Mucosa of descending colon (tissue), 3 donors: ENCODE measurements around the gene SAP30. TPM values are rescaled to one million over a fixed set of nuclear protein-coding genes. Genes with fewer than 3 reads are reported as not detected.

Experiments used
- ATAC-seq: fragments of 200-7000 bp; cut with Tn5 transposase; one replicate; pipeline ENCODE4 v1.9.1; 2020; ENCODE audit warnings: mild to moderate bottlenecking, moderate library complexity
- DNase-seq, 3 donors: peaks; one replicate each; pipeline ENCODE4 v3.0.0-alpha.2; 2020
- H3K36me3 ChIP-seq: fragments of 200-600 bp; one replicate; pipeline ENCODE4 v1.8.0; 2021; ENCODE audit warnings: low read depth, mild to moderate bottlenecking
- H3K4me1 ChIP-seq: fragments of 200-600 bp; one replicate; pipeline ENCODE4 v1.8.0; 2021; ENCODE audit warnings: low read depth, mild to moderate bottlenecking
- H3K4me3 ChIP-seq: fragments of 200-600 bp; one replicate; pipeline ENCODE4 v1.8.0; 2021; ENCODE audit warnings: mild to moderate bottlenecking
- H3K9me3 ChIP-seq: fragments of 200-600 bp; one replicate; pipeline ENCODE4 v1.8.0; 2021; ENCODE audit warnings: mild to moderate bottlenecking
- intact Hi-C, 2 donors: fragments of 100-400 bp; cut with DNase I in 1 of 2; cut with micrococcal nuclease in 1 of 2; formaldehyde crosslinking; loops; one replicate each; pipeline versions ENCODE4 v1.11.0 to v1.11.1; 2022; cut with DNase I, micrococcal nuclease
- total RNA-seq, 3 donors: library from RNA; stranded (reverse); fragmentation: NEBNext Ultra II Directional in 2 of 3; extraction: Animal tissue kit (Norgen Biotek cat#: 25700) in 2 of 3; gene quantifications; one replicate each; pipeline versions ENCODE4 v1.2.1 to v1.2.4, GENCODE V29; 2021 to 2023
- TF ChIP-seq, protein P1 (sequence below): fragments of 200-600 bp; IDR thresholded peaks from one replicate; pipeline ENCODE4 v1.8.0; 2022; ENCODE audit warnings: antibody characterized with exemption, mild to moderate bottlenecking
- donor health status: DM: no; HTN: no; CAD: no; lungs with moderate emphysema.
- donor health status: DM: no; HTN: no; CAD: no.
- donor health status: DM: no; HTN: yes; CAD: no.

The SAP30 gene
- total RNA-seq, 3 donors from 2014 or later = 3.8 to 22.6 (median 12.4) TPM

DNA sequence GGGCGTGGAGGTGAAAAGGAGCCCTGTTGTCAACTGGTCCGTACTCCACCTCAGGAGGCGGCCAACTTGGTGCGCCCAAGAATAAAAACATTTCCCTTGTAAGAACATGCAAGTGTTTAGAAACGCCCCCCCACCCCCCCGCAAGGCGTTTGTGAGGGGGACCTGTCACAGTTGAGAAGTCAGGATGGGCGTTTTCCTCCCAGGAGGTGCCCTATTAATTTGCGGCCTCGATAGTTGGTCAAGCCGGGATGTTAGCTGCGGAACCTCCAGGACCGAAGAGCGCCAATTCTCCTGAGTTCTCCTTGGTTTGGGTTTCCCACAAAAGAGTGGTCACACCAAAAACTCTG is 651 bp upstream of the SAP30 start:
- no peak for ATAC-seq
- intact Hi-C loops = no loop called here

DNA sequence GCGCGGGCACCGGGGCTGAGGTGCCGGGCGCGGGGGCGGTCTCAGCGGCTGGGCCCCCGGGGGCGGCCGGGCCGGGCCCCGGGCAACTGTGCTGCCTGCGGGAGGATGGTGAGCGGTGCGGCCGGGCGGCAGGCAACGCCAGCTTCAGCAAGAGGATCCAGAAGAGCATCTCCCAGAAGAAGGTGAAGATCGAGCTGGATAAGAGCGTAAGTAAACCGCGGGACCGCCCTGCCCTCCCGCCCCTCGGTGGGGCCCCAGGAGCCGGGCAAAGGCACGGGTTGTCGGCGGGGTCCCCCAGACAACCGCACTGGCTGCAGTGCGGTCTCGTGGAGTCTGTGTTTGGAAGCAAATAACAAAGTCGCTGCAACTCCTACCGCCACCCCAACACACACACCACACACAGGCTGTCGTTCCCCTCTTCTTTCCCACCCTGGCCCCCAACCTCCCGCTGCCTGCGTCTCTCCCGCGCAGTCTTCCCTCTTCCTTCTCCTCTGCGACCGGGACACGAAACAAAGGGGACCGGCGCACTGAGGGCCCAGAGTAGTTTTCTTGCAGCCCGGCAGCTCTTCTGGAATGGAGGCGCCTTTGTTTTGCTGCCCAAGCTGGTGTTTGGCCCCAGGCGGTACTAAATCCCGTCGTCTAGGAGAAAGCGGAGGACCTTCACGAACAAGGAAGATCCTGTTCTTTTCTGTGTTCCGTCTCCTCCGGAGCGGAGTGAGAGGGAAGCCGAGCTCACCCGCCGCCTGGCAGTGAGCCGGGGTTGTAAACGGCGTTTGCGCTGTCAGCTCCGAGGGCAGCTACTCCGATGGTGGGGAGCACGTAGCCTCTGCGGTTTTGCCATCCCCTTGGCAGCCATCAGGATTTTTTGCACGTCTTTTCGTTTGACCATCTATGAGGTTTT is 788 bp downstream of the SAP30 start:
- Histone ChIP-seq H3K36me3 (no peaks in the 10 kb centered on the region), H3K4me1 (peaks cover 7% of the 10 kb centered on the region), H3K4me3 (peak overlapping the region; percentile 69), H3K9me3 (no peaks in the 10 kb centered on the region)
- TF ChIP-seq, protein P1, sequence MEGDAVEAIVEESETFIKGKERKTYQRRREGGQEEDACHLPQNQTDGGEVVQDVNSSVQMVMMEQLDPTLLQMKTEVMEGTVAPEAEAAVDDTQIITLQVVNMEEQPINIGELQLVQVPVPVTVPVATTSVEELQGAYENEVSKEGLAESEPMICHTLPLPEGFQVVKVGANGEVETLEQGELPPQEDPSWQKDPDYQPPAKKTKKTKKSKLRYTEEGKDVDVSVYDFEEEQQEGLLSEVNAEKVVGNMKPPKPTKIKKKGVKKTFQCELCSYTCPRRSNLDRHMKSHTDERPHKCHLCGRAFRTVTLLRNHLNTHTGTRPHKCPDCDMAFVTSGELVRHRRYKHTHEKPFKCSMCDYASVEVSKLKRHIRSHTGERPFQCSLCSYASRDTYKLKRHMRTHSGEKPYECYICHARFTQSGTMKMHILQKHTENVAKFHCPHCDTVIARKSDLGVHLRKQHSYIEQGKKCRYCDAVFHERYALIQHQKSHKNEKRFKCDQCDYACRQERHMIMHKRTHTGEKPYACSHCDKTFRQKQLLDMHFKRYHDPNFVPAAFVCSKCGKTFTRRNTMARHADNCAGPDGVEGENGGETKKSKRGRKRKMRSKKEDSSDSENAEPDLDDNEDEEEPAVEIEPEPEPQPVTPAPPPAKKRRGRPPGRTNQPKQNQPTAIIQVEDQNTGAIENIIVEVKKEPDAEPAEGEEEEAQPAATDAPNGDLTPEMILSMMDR = no peak
- intact Hi-C loops = no loop called here
- DNase-seq (peak; percentile 74 to 80 (median 79)), ATAC-seq (peak; percentile 35)

More for the DNA sequence above, 651 bp upstream of the SAP30 start:
- TF ChIP-seq, protein P1 = no peak
- peak in 2 of 3 donors; percentile 78 to 86 for DNase-seq
- Histone ChIP-seq H3K9me3 (no peaks in the 10 kb centered on the region), H3K4me1 (peaks cover 8% of the 10 kb centered on the region), H3K36me3 (no peaks in the 10 kb centered on the region), H3K4me3 (peak overlapping the region; percentile 69)

DNA sequence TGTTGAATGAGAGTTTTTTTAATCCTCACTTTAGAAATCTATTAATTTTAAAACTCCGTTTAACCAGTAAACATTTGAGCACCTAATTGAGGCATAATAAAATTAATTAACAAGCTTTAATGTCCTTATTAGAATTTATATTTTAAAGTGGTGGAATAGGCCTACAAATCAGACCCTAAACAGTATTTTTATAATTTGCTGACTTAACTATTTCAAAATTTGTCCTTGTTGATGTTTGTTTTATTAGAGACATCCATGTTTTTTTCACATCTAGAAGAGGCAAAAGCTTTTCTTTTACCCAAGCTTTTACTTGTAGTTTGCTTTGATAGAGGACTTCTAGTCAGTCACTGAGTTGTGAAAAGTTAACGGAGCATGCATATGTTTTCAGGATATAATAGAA is 3.8 kb downstream of the SAP30 start:
- no peak overlapping the region for H3K4me3 ChIP-seq
- TF ChIP-seq, protein P1 = no peak
- no peaks in the 10 kb centered on the region for H3K9me3 ChIP-seq
- H3K36me3 ChIP-seq = no peaks in the 10 kb centered on the region
- DNase-seq (no peak), ATAC-seq (no peak)
- intact Hi-C loops = no loop called here
- peaks cover under 1% of the 10 kb centered on the region for H3K4me1 ChIP-seq

DNA sequence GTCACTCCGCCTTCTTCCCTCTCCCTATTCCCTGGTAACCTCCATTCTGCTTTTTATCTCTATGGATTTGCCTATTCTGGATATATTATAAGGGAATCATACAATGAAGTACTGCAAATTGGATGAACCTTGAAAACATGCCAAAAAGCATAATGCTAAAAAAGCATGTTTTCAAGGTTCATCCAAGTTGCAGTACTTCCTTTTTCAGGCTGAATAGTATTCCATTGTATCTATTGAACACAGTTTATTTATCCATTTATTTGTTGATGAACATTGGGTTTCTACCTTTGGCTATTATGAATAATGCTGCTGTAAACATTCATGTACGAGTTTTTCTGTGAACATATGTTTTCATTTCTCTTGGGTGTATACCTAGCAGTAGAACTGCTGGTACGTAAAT is 9.2 kb downstream of the SAP30 start:
- intact Hi-C loops = no loop called here
- Histone ChIP-seq H3K36me3 (no peaks in the 10 kb centered on the region), H3K4me3 (no peak overlapping the region), H3K9me3 (no peaks in the 10 kb centered on the region), H3K4me1 (no peaks in the 10 kb centered on the region)
- ATAC-seq (no peak), DNase-seq (no peak)
- TF ChIP-seq, protein P1 = no peak

DNA sequence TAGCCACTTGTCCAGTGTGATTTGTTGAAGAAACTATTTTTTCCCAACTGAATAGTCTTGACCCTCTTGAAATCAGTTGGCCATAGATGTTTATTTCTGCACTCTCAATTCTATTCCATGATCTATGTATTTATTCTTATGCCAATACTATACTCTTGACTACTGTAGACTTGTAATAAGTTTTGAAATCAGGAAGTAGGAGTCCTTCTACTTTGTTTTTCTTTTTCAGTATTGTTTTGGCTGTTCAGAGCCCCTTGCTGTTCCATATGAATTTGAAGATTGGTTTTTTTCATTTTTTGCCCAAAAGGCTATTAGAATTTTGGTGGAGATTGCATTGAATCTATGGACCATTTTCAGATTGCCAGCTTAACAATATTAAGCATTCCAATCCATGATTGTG is 10.2 kb downstream of the SAP30 start:
- intact Hi-C loops = no loop called here
- no peaks in the 10 kb centered on the region for H3K36me3 ChIP-seq
- no peak overlapping the region for H3K4me3 ChIP-seq
- H3K4me1 ChIP-seq = no peaks in the 10 kb centered on the region
- H3K9me3 ChIP-seq = no peaks in the 10 kb centered on the region
- TF ChIP-seq, protein P1 = no peak
- ATAC-seq = no peak
- DNase-seq = no peak
